Smooth muscle cell (in vitro differentiated cells): Measurements from ENCODE around the gene ARHGAP6. TPM values are rescaled to one million over a fixed set of nuclear protein-coding genes. Genes with fewer than 3 reads are reported as not detected.

ENCODE experiments used
- DNase-seq: peaks from one replicate; lab custom pipeline; 2025; ENCODE audit not compliant: unreplicated experiment; lab: John Stamatoyannopoulos, UW
- H2AFZ ChIP-seq: fragments of 200-600 bp; sonication (generic); 2 replicates; pipeline ENCODE4 v1.6.0; 2016; ENCODE audit warnings: antibody characterized with exemption, low read depth, mild to moderate bottlenecking
- H3F3A ChIP-seq: fragments of 200-600 bp; sonication (generic); 2 replicates; pipeline ENCODE4 v1.6.0; 2017; ENCODE audit warnings: antibody characterized with exemption, low read depth
- H3K27ac ChIP-seq: fragments of 200-600 bp; sonication (generic); 2 replicates; pipeline ENCODE4 v1.5.1; 2016; ENCODE audit warnings: low read depth, mild to moderate bottlenecking
- H3K27me3 ChIP-seq: fragments of 200-600 bp; sonication (generic); 2 replicates; pipeline ENCODE4 v1.6.1; 2016; ENCODE audit warnings: low read depth, mild to moderate bottlenecking
- H3K36me3 ChIP-seq: fragments of 200-600 bp; sonication (generic); 2 replicates; pipeline ENCODE4 v1.5.1; 2016; ENCODE audit warnings: low read depth
- H3K4me1 ChIP-seq: fragments of 200-600 bp; sonication (generic); 2 replicates; pipeline ENCODE4 v1.5.1; 2016; ENCODE audit warnings: low read depth
- H3K4me2 ChIP-seq: fragments of 200-600 bp; sonication (generic); 2 replicates; pipeline ENCODE4 v1.6.0; 2016; ENCODE audit warnings: mild to moderate bottlenecking
- H3K4me3 ChIP-seq: fragments of 200-600 bp; sonication (generic); 2 replicates; pipeline ENCODE4 v1.5.1; 2016; ENCODE audit warnings: mild to moderate bottlenecking
- H3K79me2 ChIP-seq: fragments of 200-600 bp; sonication (generic); 2 replicates; pipeline ENCODE4 v1.6.0; 2016; ENCODE audit warnings: low read depth, mild to moderate bottlenecking
- H3K9ac ChIP-seq: fragments of 200-600 bp; sonication (generic); 2 replicates; pipeline ENCODE4 v1.6.0; 2016; ENCODE audit warnings: low read depth
- H3K9me3 ChIP-seq: fragments of 200-600 bp; sonication (generic); replicated peaks from 2 replicates; pipeline ENCODE4 v1.5.1; 2016; ENCODE audit warnings: low read depth
- H4K20me1 ChIP-seq: fragments of 200-600 bp; sonication (generic); 2 replicates; pipeline ENCODE4 v1.6.0; 2016; ENCODE audit warnings: low read depth
- CTCF ChIP-seq: fragments of 200-600 bp; sonication (generic); IDR thresholded peaks from 2 replicates; pipeline ENCODE4 v1.5.1; 2017; ENCODE audit warnings: borderline replicate concordance, mild to moderate bottlenecking, antibody characterized with exemption; ENCODE audit not compliant: insufficient read depth, poor library complexity, severe bottlenecking
- WGBS: methylation state at CpG from one replicate; pipeline ENCODE4 v1.1.7; 2016; ENCODE audit warnings: low lambda C conversion rate; 5-methylcytosine and 5-hydroxymethylcytosine counted together
- polyA plus RNA-seq: library from polyadenylated mRNA; unstranded; fragments of >200 nt; fragmentation: Nextera tagmentation; extraction: Ambion mirVana; gene quantifications from 2 replicates; pipeline ENCODE4 v1.2.1, GENCODE V29; 2016
- total RNA-seq: library from RNA; depleted of rRNA; stranded (reverse); fragments of >200 nt; gene quantifications from 2 replicates; pipeline ENCODE4 v1.2.3, GENCODE V29; 2014

Gene ARHGAP6
- total and polyA plus RNA-seq, 2 experiments from 2014 or later = 0.55 to 0.90 TPM

GRCh38 chrX:11427453-11428071 is 238.2 kb downstream of the ARHGAP6 start:
- Histone ChIP-seq H3K9me3 (no peaks in the 10 kb centered on the region), H3K36me3 (no peaks in the 10 kb centered on the region), H3K27ac (no peak overlapping the region), H4K20me1 (no peaks in the 10 kb centered on the region), H2AFZ (no peak overlapping the region), H3K79me2 (no peaks in the 10 kb centered on the region), H3K27me3 (peaks cover 32% of the 10 kb centered on the region), H3K4me1 (no peaks in the 10 kb centered on the region), H3K9ac (no peak overlapping the region), H3K4me3 (peak overlapping the region; percentile 42), H3F3A (no peaks in the 10 kb centered on the region), H3K4me2 (peak overlapping the region; percentile 79)
- 44% methylated on average over 27 of the region's 57 CpGs for WGBS
- peak; percentile 33 for TF ChIP-seq CTCF
- no peak for DNase-seq

DNA sequence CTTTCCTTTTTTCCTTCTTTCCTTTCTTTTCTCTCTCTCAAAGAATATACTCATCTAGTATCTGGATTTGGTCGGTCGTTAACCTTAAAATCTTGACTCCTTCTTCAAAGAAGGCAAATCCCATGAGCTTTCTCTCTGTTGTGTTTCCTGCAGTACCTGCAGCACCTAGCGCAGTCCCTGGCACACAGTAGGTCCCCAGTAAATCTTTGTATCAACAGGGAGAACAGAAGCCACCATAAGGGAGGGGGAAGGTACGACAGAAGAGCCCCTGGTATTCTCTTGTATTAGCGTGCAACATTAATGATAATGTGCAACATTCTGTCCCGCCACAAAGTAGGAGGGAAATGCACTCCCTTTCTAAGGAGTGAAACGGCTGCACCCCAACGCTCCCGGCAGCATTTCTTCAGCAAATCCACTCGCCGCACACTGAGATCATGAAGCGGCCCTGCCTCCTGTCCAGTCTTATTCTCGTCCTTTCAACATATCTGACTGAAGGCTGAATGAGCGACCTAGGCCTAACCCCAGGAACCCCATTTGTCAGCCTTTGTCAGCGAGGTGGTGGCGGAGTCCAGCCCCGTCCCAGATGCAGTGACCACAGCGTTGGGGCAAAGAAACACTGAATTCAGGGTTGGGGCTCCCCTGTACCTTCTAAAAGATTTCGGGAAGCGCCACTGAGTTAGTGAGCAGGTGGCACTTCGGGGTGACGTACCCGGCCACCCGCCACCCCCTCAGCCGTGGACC is 238.8 kb downstream of the ARHGAP6 start:
- peak overlapping the region; percentile 79 for H3K4me2 ChIP-seq
- no peaks in the 10 kb centered on the region for H3K36me3 ChIP-seq
- no peak overlapping the region for H2AFZ ChIP-seq
- WGBS = 58% methylated on average over 25 of the region's 25 CpGs
- no peak for DNase-seq
- no peaks in the 10 kb centered on the region for H3K9me3 ChIP-seq
- no peaks in the 10 kb centered on the region for H3F3A ChIP-seq
- peak overlapping the region; percentile 42 for H3K4me3 ChIP-seq
- H3K79me2 ChIP-seq = no peaks in the 10 kb centered on the region
- TF ChIP-seq CTCF = no peak
- H3K27me3 ChIP-seq = peaks cover 32% of the 10 kb centered on the region
- H3K9ac ChIP-seq = no peak overlapping the region
- no peak overlapping the region for H3K27ac ChIP-seq
- H4K20me1 ChIP-seq = no peaks in the 10 kb centered on the region
- no peaks in the 10 kb centered on the region for H3K4me1 ChIP-seq

GRCh38 chrX:11424903-11425674 is 240.6 kb downstream of the ARHGAP6 start:
- H3K9ac ChIP-seq = no peak overlapping the region
- H4K20me1 ChIP-seq = no peaks in the 10 kb centered on the region
- no peaks in the 10 kb centered on the region for H3K4me1 ChIP-seq
- 64% methylated on average over 7 of the region's 7 CpGs for WGBS
- no peak for TF ChIP-seq CTCF
- H3K4me2 ChIP-seq = no peak overlapping the region
- H3K27ac ChIP-seq = no peak overlapping the region
- H3K4me3 ChIP-seq = no peak overlapping the region
- H3F3A ChIP-seq = no peaks in the 10 kb centered on the region
- H2AFZ ChIP-seq = no peak overlapping the region
- no peaks in the 10 kb centered on the region for H3K9me3 ChIP-seq
- DNase-seq = no peak
- H3K36me3 ChIP-seq = no peaks in the 10 kb centered on the region
- no peaks in the 10 kb centered on the region for H3K79me2 ChIP-seq
- peaks cover 32% of the 10 kb centered on the region for H3K27me3 ChIP-seq
